KMS-11 (cell line): ENCODE measurements around the gene CNOT10.
"Not testable (repeated sequence)": the region's sequence is repeated elsewhere in the genome, so short reads cannot be mapped to it uniquely, and the experiment has no call there.

Source experiments
- H2AFZ ChIP-seq: fragments of 200-600 bp; sonication (generic); 2 replicates; pipeline ENCODE4 v1.6.1; 2016; ENCODE audit warnings: antibody characterized with exemption, mixed run types, low read depth
- H3K27ac ChIP-seq: fragments of 200-600 bp; sonication (generic); 2 replicates; pipeline ENCODE4 v1.6.1; 2016; ENCODE audit warnings: mild to moderate bottlenecking, mixed run types
- H3K27me3 ChIP-seq: fragments of 200-600 bp; sonication (generic); 2 replicates; pipeline ENCODE4 v1.6.1; 2017; ENCODE audit warnings: mild to moderate bottlenecking, low read depth, mixed run types, moderate library complexity; ENCODE audit not compliant: insufficient read depth
- H3K36me3 ChIP-seq: fragments of 200-600 bp; sonication (generic); 2 replicates; pipeline ENCODE4 v1.6.1; 2017; ENCODE audit warnings: mild to moderate bottlenecking, mixed run types; ENCODE audit not compliant: insufficient read depth
- H3K4me1 ChIP-seq: fragments of 200-600 bp; sonication (generic); 2 replicates; pipeline ENCODE4 v1.6.1; 2016; ENCODE audit warnings: mild to moderate bottlenecking, low read depth, mixed run types; ENCODE audit not compliant: poor library complexity, severe bottlenecking
- H3K4me2 ChIP-seq: fragments of 200-600 bp; sonication (generic); 2 replicates; pipeline ENCODE4 v1.7.0; 2016; ENCODE audit warnings: mild to moderate bottlenecking, mixed run types
- H3K4me3 ChIP-seq: fragments of 200-600 bp; sonication (generic); IDR thresholded peaks from 2 replicates; pipeline ENCODE4 v1.6.1; 2017; ENCODE audit warnings: low read depth, low read length, mixed read lengths; ENCODE audit not compliant: insufficient read depth
- H3K79me2 ChIP-seq: fragments of 200-600 bp; sonication (generic); 2 replicates; pipeline ENCODE4 v1.6.1; 2016; ENCODE audit warnings: low read depth, mixed run types; ENCODE audit not compliant: insufficient read depth
- H3K9ac ChIP-seq: fragments of 200-600 bp; sonication (generic); 2 replicates; pipeline ENCODE4 v1.6.1; 2016; ENCODE audit warnings: mild to moderate bottlenecking, mixed run types
- H4K20me1 ChIP-seq: fragments of 200-600 bp; sonication (generic); 2 replicates; pipeline ENCODE4 v1.6.1; 2016; ENCODE audit warnings: mild to moderate bottlenecking, mixed run types; ENCODE audit not compliant: insufficient read depth
- TF ChIP-seq, protein P1 (sequence below): fragments of 200-600 bp; sonication (generic); conservative IDR thresholded peaks from 2 replicates; pipeline ENCODE4 v1.6.1; 2017; ENCODE audit warnings: low read depth, mild to moderate bottlenecking, antibody characterized with exemption, low read length, moderate library complexity, mixed read lengths

The CNOT10 gene

DNA sequence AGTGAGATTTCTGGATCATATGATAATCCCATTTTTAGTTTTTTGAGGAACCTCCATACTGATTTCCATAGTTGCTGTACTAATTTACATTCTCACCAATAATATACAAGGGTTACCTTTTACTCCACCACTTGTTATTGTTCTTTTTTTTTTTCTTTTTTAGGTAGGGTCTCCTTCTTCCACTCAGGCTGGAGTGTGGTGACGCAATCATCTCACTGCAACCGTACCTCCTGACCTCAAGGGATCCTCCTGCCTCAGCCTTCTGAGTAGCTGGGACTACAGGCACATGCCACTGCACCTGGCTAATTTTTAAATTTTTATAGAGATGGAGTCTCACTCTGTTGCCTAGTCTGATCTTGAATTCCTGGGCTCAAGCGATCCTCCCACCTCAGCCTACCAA, 24.4 kb upstream of the CNOT10 start:
- no peaks in the 10 kb centered on the region for H3K4me1 ChIP-seq
- TF ChIP-seq, protein P1, sequence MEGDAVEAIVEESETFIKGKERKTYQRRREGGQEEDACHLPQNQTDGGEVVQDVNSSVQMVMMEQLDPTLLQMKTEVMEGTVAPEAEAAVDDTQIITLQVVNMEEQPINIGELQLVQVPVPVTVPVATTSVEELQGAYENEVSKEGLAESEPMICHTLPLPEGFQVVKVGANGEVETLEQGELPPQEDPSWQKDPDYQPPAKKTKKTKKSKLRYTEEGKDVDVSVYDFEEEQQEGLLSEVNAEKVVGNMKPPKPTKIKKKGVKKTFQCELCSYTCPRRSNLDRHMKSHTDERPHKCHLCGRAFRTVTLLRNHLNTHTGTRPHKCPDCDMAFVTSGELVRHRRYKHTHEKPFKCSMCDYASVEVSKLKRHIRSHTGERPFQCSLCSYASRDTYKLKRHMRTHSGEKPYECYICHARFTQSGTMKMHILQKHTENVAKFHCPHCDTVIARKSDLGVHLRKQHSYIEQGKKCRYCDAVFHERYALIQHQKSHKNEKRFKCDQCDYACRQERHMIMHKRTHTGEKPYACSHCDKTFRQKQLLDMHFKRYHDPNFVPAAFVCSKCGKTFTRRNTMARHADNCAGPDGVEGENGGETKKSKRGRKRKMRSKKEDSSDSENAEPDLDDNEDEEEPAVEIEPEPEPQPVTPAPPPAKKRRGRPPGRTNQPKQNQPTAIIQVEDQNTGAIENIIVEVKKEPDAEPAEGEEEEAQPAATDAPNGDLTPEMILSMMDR, result no peak
- no peak overlapping the region for H3K27ac ChIP-seq
- H3K36me3 ChIP-seq, result no peaks in the 10 kb centered on the region
- no peaks in the 10 kb centered on the region for H4K20me1 ChIP-seq
- H3K27me3 ChIP-seq, result no peaks in the 10 kb centered on the region
- no peak overlapping the region for H3K9ac ChIP-seq
- H3K4me2 ChIP-seq, result no peak overlapping the region
- H3K4me3 ChIP-seq, result no peak overlapping the region
- H2AFZ ChIP-seq, result no peak overlapping the region
- no peaks in the 10 kb centered on the region for H3K79me2 ChIP-seq

DNA sequence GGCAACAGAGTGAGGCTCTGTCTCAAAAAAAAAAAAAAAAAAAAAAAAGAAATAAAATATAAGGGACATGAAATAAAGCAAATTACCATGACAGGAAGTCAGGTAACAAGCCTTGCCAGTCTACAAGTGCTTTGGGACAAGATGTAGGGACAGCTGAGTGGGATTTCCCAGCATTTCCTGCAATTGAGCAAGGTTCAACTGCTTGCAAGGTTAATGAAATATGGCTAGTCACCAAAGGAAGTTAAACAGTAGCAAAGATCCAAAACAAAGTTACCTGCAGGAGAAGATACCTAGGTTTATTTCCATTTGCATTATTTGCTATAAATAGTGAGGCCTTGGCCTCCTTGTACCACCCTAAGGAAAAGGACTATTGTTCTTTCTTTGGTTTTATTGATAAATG, 22.3 kb upstream of the CNOT10 start:
- Histone ChIP-seq H3K79me2 (no peaks in the 10 kb centered on the region), H3K27me3 (no peaks in the 10 kb centered on the region), H3K4me3 (no peak overlapping the region), H3K27ac (no peak overlapping the region), H2AFZ (no peak overlapping the region), H3K9ac (no peak overlapping the region), H3K4me1 (no peaks in the 10 kb centered on the region), H3K36me3 (no peaks in the 10 kb centered on the region), H3K4me2 (no peak overlapping the region), H4K20me1 (no peaks in the 10 kb centered on the region)
- TF ChIP-seq, protein P1, result no peak

DNA sequence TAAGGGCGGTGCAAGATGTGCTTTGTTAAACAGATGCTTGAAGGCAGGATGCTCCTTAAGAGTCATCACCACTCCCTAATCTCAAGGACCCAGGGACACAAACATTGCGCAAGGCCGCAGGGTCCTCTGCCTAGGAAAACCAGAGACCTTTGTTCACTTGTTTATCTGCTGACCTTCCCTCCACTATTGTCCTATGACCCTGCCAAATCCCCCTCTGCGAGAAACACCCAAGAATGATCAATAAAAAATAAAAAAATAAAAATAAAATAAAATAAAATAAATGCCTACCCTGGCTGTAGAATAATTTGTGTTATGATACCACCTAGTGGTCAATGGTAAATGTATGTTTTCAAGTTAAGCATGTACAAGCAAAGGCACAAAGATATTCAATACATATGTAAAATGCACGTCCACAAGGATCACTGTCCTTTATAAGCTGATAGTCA, 20.3 kb upstream of the CNOT10 start:
- H3K4me3 ChIP-seq, H3K36me3 ChIP-seq, H3K79me2 ChIP-seq, H3K9ac ChIP-seq, H2AFZ ChIP-seq, H3K4me1 ChIP-seq, H3K27ac ChIP-seq, H3K4me2 ChIP-seq, H4K20me1 ChIP-seq, H3K27me3 ChIP-seq: not testable (repeated sequence)
- TF ChIP-seq, protein P1, result 0 out of 2 replicates have a peak, but pooled peaks have one; percentile 30

GRCh38 chr3:32667072-32667582, 17.9 kb upstream of the CNOT10 start:
- Histone ChIP-seq H2AFZ (no peak overlapping the region), H3K27me3 (no peaks in the 10 kb centered on the region), H4K20me1 (no peaks in the 10 kb centered on the region), H3K27ac (no peak overlapping the region), H3K4me1 (no peaks in the 10 kb centered on the region), H3K36me3 (no peaks in the 10 kb centered on the region), H3K4me2 (no peak overlapping the region), H3K4me3 (no peak overlapping the region), H3K79me2 (no peaks in the 10 kb centered on the region), H3K9ac (no peak overlapping the region)
- TF ChIP-seq, protein P1, result no peak

DNA sequence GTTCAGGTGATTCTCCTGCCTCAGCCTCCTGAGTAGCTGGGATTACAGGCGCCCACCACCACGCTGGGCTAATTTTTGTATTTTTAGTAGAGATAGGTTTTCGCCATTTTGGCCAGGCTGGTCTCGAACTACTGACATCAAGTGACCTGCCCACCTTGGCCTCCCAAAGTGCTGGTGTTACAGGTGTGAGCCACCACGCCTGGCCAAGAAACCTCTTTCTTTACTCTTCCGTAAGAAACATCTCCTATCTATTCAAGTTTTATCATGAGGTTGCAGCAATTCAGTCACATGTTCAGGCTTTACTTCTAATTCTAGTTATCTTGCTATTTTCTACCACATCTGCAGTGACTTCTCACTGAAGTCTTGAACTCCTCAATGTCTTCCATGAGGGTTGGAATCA, 15.8 kb upstream of the CNOT10 start:
- not testable (repeated sequence) for H3K4me1 ChIP-seq, H3K27me3 ChIP-seq, H3K27ac ChIP-seq, H3K9ac ChIP-seq, H3K36me3 ChIP-seq, H2AFZ ChIP-seq, H3K79me2 ChIP-seq, H3K4me3 ChIP-seq, H3K4me2 ChIP-seq, H4K20me1 ChIP-seq

DNA sequence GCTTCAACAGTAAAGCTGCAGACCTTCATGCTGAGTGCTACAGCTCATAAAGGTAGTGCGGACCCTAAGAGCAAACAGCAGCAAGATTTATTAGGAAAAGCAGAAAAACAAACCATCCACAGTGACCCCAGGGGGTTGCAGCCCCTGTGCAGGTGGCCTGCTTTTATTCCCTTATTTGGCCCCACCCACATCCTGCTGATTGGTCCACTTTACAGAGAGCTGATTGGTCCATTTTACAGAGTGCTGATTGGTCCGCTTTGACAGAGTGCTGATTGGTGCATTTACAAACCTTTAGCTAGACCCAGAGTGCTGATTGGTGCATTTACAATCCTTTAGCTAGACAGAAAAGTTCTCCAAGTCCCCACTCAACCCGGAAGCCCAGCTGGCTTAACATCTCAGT, 11.3 kb upstream of the CNOT10 start:
- not testable (repeated sequence) for H2AFZ ChIP-seq, H3K4me2 ChIP-seq, H3K27ac ChIP-seq, H3K27me3 ChIP-seq, H3K9ac ChIP-seq, H3K36me3 ChIP-seq, H3K79me2 ChIP-seq, H3K4me3 ChIP-seq, H4K20me1 ChIP-seq, H3K4me1 ChIP-seq
